ENCODE measurements around the gene UBAC2. TPM values are rescaled to one million over a fixed set of nuclear protein-coding genes. Genes with fewer than 3 reads are reported as not detected.
"Not testable (repeated sequence)": the region's sequence is repeated elsewhere in the genome, so short reads cannot be mapped to it uniquely, and the experiment has no call there.

Gene UBAC2
- total RNA-seq, 1 experiment from 2014 or later = 45.8 TPM

DNA sequence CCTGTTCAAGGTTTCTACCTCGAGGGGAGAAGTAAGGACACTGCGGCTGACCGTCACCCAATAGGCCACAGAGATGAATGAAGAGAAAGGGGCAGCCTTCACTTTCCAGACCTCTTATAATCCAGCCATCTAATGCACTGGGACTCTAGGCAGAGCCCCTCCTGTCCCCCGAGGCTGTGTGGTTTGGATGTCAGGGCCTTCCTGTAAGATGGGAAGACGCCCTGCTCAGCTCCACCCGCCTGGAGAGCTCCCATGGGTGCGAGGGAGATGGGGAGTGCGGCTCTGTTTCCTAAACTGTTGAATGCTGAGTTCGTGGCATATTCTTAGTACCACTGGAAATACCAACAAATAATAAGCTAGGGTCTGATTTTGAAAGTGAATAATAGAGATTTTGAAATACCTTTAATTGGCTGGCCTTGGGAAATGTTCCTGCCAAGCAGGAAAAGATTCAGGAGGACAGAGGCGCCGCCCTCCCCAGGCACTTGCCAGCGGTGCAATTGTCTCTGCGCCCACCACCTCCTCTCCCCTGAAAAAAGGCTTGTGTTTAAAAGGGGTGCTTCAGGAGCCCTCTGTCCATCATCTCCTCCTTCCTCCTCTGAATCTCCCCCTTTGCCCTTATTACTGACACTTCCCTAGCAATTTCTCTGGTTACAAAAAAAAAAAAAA lies 191.9 kb downstream of the UBAC2 start:
- ChIA-PET CTCF (interaction anchor here (1.1 kb wide), 1 partner anchor 359 kb away, joined by 3 read pairs; no protein-coding TSS in a partner anchor), POLR2A (ENCODE audit: low non-redundant PET) (no interaction called here)
- Histone ChIP-seq H3K36me3 (ENCODE audit: insufficient read depth, low read length, poor library complexity, severe bottlenecking) (no peaks in the 10 kb centered on the region), H3K27me3 (replicated peaks; ENCODE audit: insufficient read depth, low read depth, low read length, poor library complexity) (no peaks in the 10 kb centered on the region), H3K4me1 (ENCODE audit: insufficient read depth, low read length, poor library complexity, severe bottlenecking) (no peaks in the 10 kb centered on the region), H3K4me3 (ENCODE audit: low read depth, low read length, poor library complexity, severe bottlenecking) (no peak overlapping the region), H3K27ac (ENCODE audit: low read depth, low read length, poor library complexity, severe bottlenecking) (no peak overlapping the region), H3K9me3 (ENCODE audit: low read depth, low read length, poor library complexity, severe bottlenecking) (no peaks in the 10 kb centered on the region)
- DNase-seq (ENCODE audit: low spot score) = no peak
- TF ChIP-seq, protein P1, sequence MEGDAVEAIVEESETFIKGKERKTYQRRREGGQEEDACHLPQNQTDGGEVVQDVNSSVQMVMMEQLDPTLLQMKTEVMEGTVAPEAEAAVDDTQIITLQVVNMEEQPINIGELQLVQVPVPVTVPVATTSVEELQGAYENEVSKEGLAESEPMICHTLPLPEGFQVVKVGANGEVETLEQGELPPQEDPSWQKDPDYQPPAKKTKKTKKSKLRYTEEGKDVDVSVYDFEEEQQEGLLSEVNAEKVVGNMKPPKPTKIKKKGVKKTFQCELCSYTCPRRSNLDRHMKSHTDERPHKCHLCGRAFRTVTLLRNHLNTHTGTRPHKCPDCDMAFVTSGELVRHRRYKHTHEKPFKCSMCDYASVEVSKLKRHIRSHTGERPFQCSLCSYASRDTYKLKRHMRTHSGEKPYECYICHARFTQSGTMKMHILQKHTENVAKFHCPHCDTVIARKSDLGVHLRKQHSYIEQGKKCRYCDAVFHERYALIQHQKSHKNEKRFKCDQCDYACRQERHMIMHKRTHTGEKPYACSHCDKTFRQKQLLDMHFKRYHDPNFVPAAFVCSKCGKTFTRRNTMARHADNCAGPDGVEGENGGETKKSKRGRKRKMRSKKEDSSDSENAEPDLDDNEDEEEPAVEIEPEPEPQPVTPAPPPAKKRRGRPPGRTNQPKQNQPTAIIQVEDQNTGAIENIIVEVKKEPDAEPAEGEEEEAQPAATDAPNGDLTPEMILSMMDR (conservative IDR thresholded peaks at IDR 0.05; ENCODE audit: low read depth, low read length) = no peak
- TF ChIP-seq EZH2 (IDR thresholded peaks at IDR 0.05; ENCODE audit: borderline replicate concordance, low read depth, low read length, poor library complexity, severe bottlenecking) = no peak
- intact Hi-C loops (cut with micrococcal nuclease; ENCODE audit: unreplicated experiment) = no loop called here
- BruUV-seq (replicated peaks) = no TSS peak

DNA sequence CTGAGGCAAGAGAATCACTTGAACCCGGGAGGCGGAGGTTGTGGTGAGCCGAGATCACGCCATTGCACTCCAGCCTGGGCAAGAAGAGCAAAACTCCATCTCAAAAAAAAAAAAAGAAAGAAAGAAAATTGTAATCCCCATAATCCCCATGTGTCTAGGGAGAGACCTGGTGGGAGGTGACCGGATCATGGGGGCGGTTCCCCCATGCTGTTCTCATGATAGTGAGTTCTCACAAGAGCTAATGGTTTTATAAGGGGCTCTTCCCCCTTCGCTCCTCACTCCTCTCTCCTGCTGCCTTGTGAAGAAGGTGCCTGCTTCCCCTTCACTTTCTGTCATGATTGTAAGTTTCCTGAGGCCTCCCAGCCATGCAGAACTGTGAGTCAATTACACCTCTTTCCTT lies 192.7 kb downstream of the UBAC2 start:
- H3K4me3 ChIP-seq (ENCODE audit: low read depth, low read length, poor library complexity, severe bottlenecking); CTCF ChIA-PET; H3K9me3 ChIP-seq (ENCODE audit: low read depth, low read length, poor library complexity, severe bottlenecking); H3K27ac ChIP-seq (ENCODE audit: low read depth, low read length, poor library complexity, severe bottlenecking); POLR2A ChIA-PET (ENCODE audit: low non-redundant PET); H3K36me3 ChIP-seq (ENCODE audit: insufficient read depth, low read length, poor library complexity, severe bottlenecking); BruUV-seq (replicated peaks); DNase-seq (ENCODE audit: low spot score); H3K27me3 ChIP-seq (replicated peaks; ENCODE audit: insufficient read depth, low read depth, low read length, poor library complexity); H3K4me1 ChIP-seq (ENCODE audit: insufficient read depth, low read length, poor library complexity, severe bottlenecking); intact Hi-C loops (cut with micrococcal nuclease; ENCODE audit: unreplicated experiment): not testable (repeated sequence)

DNA sequence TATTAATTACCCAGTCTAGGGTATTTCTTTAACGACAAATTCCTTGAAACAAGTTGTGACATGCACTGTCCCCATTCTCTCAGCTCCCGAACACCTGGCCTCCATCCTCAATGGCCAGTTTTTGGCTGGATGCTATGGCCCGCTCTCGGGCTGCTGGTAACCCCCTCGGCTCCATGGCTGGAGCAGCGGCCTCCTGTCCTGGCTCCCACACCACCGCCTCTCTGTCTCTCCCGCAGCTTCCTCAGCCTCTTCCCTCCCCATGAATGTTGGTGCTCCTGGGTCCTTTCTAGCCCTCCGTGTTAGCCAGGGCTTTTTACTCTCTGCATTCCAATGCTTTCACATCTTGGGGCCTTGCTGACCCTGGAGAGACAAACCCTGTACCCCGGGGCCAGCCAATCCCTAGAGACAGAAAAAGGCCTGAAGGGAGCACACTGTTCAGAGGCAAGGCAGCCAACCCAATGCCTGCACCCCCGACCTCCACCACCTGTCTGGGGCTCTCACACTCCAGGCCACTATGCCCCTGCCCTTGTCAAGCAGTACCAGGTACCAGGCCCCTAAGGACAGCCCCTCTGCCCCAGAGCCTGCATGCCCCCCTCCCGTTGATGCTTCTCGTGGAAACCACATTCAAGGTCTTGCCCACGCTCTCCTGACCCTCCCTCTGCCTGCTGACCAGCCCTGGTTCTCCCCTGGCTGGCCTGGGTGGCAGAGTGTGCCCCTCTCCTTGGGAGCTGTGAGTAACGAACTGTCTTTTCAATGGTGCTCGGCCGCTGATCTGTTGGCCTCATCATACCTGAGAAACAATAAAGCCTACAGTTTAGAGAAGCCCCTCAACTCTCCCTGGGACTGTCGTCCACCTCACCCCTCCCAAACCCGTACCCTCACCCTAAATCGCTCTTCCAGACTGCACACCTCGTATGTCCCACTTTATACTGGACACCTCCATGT lies 193.4 kb downstream of the UBAC2 start:
- BruUV-seq (replicated peaks) = no TSS peak
- POLR2A ChIA-PET (ENCODE audit: low non-redundant PET) = no interaction called here
- intact Hi-C loops (cut with micrococcal nuclease; ENCODE audit: unreplicated experiment) = no loop called here

More for the DNA sequence above, 193.4 kb downstream of the UBAC2 start:
- Histone ChIP-seq H3K4me1 (ENCODE audit: insufficient read depth, low read length, poor library complexity, severe bottlenecking) (no peaks in the 10 kb centered on the region), H3K4me3 (ENCODE audit: low read depth, low read length, poor library complexity, severe bottlenecking) (no peak overlapping the region), H3K36me3 (ENCODE audit: insufficient read depth, low read length, poor library complexity, severe bottlenecking) (no peaks in the 10 kb centered on the region), H3K9me3 (ENCODE audit: low read depth, low read length, poor library complexity, severe bottlenecking) (no peaks in the 10 kb centered on the region), H3K27me3 (replicated peaks; ENCODE audit: insufficient read depth, low read depth, low read length, poor library complexity) (no peaks in the 10 kb centered on the region), H3K27ac (ENCODE audit: low read depth, low read length, poor library complexity, severe bottlenecking) (no peak overlapping the region)
- DNase-seq (ENCODE audit: low spot score) = no peak
- TF ChIP-seq EZH2 (IDR thresholded peaks at IDR 0.05; ENCODE audit: borderline replicate concordance, low read depth, low read length, poor library complexity, severe bottlenecking) = no peak
- TF ChIP-seq, protein P1 (conservative IDR thresholded peaks at IDR 0.05; ENCODE audit: low read depth, low read length) = no peak
- CTCF ChIA-PET = no interaction called here
